ENCODE results near the gene MACC1.
"Not testable (repeated sequence)": the region's sequence is repeated elsewhere in the genome, so short reads cannot be mapped to it uniquely, and the experiment has no call there.

The MACC1 gene

GRCh38 chr7:20128001-20128400 lies 89.2 kb downstream of the MACC1 start:
- no peak for DNase-seq (ENCODE audit: low read depth)

GRCh38 chr7:20126060-20126459 lies 91.1 kb downstream of the MACC1 start:
- not testable (repeated sequence) for DNase-seq (ENCODE audit: low read depth)

- not testable (repeated sequence) for DNase-seq (ENCODE audit: low read depth)
Measured at GRCh38 chr7:20124087-20124486, 93.1 kb downstream of the MACC1 start.

GRCh38 chr7:20122653-20123316 lies 94.4 kb downstream of the MACC1 start:
- not testable (repeated sequence) for DNase-seq (ENCODE audit: low read depth)

GRCh38 chr7:20122073-20122472 lies 95.1 kb downstream of the MACC1 start:
- no peak for DNase-seq (ENCODE audit: low read depth)

- DNase-seq (ENCODE audit: low read depth) = no peak
Measured at GRCh38 chr7:20121404-20121803, 95.8 kb downstream of the MACC1 start.

GRCh38 chr7:20120611-20121168 lies 96.5 kb downstream of the MACC1 start:
- DNase-seq (ENCODE audit: low read depth) = not testable (repeated sequence)

- no peak for DNase-seq (ENCODE audit: low read depth)
Measured at GRCh38 chr7:20116869-20117268, 100.3 kb downstream of the MACC1 start.

GRCh38 chr7:20114468-20114867 lies 102.7 kb downstream of the MACC1 start:
- no peak for DNase-seq (ENCODE audit: low read depth)

- no peak for DNase-seq (ENCODE audit: low read depth)
Measured at GRCh38 chr7:20113427-20114027, 103.7 kb downstream of the MACC1 start.

GRCh38 chr7:20112696-20113095 lies 104.5 kb downstream of the MACC1 start:
- no peak for DNase-seq (ENCODE audit: low read depth)

- DNase-seq (ENCODE audit: low read depth) = no peak
Measured at GRCh38 chr7:20111821-20112542, 105.2 kb downstream of the MACC1 start.

GRCh38 chr7:20107582-20107981 lies 109.6 kb downstream of the MACC1 start:
- no peak for DNase-seq (ENCODE audit: low read depth)

GRCh38 chr7:20104696-20105095 lies 112.5 kb downstream of the MACC1 start:
- no peak for DNase-seq (ENCODE audit: low read depth)

- no peak for DNase-seq (ENCODE audit: low read depth)
Measured at GRCh38 chr7:20102982-20103381, 114.2 kb downstream of the MACC1 start.

GRCh38 chr7:20095862-20096261 lies 121.3 kb downstream of the MACC1 start:
- DNase-seq (ENCODE audit: low read depth) = no peak

- no peak for DNase-seq (ENCODE audit: low read depth)
Measured at GRCh38 chr7:20095436-20095835, 121.7 kb downstream of the MACC1 start.

- no peak for DNase-seq (ENCODE audit: low read depth)
Measured at GRCh38 chr7:20089431-20089830, 127.8 kb downstream of the MACC1 start.

GRCh38 chr7:20085086-20085485 lies 132.1 kb downstream of the MACC1 start:
- no peak for DNase-seq (ENCODE audit: low read depth)
